Suprapubic skin (tissue), 4 donors: Measurements from ENCODE around the gene ARFGAP1.

Source experiments
- EP300 ChIP-seq: sonication (generic); formaldehyde crosslinking; IDR thresholded peaks from one replicate; pipeline ENCODE4 v1.6.1; 2017; ENCODE audit warnings: antibody characterized with exemption
- POLR2A ChIP-seq, 2 donors: fragments of 450-650 bp; IDR thresholded peaks; one replicate each; pipeline ENCODE4 v1.6.1; 2017; ENCODE audit warnings: antibody characterized with exemption in 2 of 2, mild to moderate bottlenecking in 2 of 2, moderate library complexity in 2 of 2
- POLR2AphosphoS5 ChIP-seq, 3 donors: sonication (generic); formaldehyde crosslinking; IDR thresholded peaks; one replicate each; pipeline ENCODE4 v1.6.1; 2017; ENCODE audit warnings: antibody characterized with exemption in 3 of 3
- TF ChIP-seq, protein P1 (sequence below), 2 donors: fragments of 200-600 bp in 1 of 2; fragments of 450-650 bp in 1 of 2; sonication (generic) in 1 of 2; IDR thresholded peaks; one replicate each; pipeline ENCODE4 v1.5.1; 2016 to 2019; ENCODE audit warnings: antibody characterized with exemption in 2 of 2, mild to moderate bottlenecking in 1 of 2, moderate library complexity in 1 of 2

DNA sequence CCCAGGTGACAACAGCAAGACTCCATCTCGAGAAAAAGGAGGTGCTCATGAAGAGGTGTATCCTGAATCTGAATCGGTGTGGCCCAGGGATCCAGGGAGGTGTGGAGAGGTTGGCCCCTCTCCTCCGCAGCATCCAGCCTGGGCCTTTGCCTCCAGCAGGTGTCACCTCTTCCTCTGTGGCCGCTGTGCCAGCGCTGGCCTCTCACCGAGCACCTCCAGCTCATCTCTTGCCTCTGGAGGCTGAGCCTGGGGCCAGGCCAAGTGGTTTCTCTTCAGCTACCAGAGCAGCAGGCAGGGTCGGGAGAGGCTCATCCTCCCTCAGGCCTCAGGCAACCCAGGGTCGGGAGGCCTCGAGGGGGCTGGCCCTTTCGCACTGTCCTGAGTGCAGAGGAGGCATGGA is 19.2 kb downstream of the ARFGAP1 start:
- TF ChIP-seq, protein P1, sequence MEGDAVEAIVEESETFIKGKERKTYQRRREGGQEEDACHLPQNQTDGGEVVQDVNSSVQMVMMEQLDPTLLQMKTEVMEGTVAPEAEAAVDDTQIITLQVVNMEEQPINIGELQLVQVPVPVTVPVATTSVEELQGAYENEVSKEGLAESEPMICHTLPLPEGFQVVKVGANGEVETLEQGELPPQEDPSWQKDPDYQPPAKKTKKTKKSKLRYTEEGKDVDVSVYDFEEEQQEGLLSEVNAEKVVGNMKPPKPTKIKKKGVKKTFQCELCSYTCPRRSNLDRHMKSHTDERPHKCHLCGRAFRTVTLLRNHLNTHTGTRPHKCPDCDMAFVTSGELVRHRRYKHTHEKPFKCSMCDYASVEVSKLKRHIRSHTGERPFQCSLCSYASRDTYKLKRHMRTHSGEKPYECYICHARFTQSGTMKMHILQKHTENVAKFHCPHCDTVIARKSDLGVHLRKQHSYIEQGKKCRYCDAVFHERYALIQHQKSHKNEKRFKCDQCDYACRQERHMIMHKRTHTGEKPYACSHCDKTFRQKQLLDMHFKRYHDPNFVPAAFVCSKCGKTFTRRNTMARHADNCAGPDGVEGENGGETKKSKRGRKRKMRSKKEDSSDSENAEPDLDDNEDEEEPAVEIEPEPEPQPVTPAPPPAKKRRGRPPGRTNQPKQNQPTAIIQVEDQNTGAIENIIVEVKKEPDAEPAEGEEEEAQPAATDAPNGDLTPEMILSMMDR (IDR thresholded peaks at IDR 0.05), result no peak
- TF ChIP-seq POLR2A (IDR thresholded peaks at IDR 0.05) (no peak), POLR2AphosphoS5 (IDR thresholded peaks at IDR 0.05) (no peak), EP300 (no peak)
